CD4-positive, alpha-beta T cell treated with Interleukin-6 for 4 hours (primary cell): ENCODE results near the gene CLEC4F.
A peak's percentile ranks its signal among the peaks of the same experiment; 100 is the strongest.

Source experiments
- DNase-seq: peaks from one replicate; pipeline ENCODE4 v3.0.0-alpha.2; 2020; ENCODE audit warnings: mixed read lengths

The CLEC4F gene, protein sequence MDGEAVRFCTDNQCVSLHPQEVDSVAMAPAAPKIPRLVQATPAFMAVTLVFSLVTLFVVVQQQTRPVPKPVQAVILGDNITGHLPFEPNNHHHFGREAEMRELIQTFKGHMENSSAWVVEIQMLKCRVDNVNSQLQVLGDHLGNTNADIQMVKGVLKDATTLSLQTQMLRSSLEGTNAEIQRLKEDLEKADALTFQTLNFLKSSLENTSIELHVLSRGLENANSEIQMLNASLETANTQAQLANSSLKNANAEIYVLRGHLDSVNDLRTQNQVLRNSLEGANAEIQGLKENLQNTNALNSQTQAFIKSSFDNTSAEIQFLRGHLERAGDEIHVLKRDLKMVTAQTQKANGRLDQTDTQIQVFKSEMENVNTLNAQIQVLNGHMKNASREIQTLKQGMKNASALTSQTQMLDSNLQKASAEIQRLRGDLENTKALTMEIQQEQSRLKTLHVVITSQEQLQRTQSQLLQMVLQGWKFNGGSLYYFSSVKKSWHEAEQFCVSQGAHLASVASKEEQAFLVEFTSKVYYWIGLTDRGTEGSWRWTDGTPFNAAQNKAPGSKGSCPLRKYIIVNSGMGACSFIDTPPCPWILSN

GRCh38 chr2:70820499-70820898 is at the start of gene CLEC4F:
Gene CLEC4F (minus strand): TSS chr2:70820599. CDS start chr2:70820523, 76 bp downstream.
- no peak for DNase-seq

DNA sequence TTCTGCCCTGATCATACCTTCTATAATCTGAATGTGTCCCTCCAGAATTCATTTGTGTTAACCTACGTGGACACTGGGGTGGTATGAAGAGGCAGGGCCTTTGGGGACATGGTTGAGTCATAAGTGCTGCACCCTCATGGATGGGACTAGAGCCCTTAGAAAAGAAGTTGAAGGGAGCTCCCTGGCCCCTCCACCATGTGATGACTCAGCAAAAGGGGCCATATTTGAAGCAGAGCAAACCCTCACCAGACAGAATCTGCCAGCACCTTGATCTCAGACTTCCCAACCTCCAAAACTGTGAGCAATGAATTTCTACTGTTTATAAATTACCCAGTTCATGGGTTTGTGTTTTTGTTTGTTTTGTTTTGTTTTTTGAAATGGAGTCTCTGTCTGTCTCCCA is 48.6 kb upstream of the CLEC4F start:
- DNase-seq, result no peak

- DNase-seq, result peak; percentile 76
These were observed 41.6 kb upstream of the CLEC4F start for GRCh38 chr2:70861777-70862625.

DNA sequence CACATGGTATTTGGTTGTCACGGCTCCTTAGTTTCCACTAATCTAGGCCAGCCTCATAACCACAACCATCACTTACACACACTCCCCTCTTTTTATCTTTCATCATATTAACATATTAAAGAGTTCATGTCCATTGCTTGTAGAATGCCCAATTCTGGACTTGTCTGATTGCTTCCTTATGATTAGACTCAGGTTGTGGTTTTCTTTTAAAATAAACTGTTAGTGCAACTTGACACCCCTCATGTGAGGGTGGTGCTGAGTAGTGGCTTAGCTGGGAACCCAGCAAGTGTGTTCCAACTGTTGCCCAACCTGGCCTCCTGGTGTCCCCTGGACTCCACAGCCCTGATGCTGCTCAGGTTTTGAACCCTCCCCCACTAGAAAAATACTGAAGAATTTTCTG is 35.3 kb upstream of the CLEC4F start:
- DNase-seq, result no peak

GRCh38 chr2:70854411-70854810 is 34.0 kb upstream of the CLEC4F start:
- no peak for DNase-seq

DNA sequence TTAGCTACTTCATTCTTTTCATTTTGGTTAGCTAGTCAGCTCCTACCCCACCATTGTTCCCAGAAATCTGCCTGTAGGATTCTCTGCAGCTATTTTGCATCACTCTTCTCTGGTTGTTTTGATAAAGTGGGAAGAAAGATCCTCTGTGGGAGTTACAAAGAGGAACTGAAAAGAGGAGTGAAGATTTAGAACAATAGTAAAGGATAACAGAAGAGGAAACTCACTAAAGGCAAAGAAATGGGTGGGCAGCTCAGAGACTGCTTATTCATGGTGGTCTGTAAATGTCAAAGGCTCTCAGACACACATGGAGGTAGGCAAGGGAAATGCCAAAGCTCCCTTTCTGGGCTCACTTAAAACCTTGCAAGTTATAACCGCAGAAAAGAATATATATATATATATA is 32.4 kb upstream of the CLEC4F start:
- no peak for DNase-seq

GRCh38 chr2:70851704-70852103 is 31.3 kb upstream of the CLEC4F start:
- DNase-seq, result peak; percentile 35

DNA sequence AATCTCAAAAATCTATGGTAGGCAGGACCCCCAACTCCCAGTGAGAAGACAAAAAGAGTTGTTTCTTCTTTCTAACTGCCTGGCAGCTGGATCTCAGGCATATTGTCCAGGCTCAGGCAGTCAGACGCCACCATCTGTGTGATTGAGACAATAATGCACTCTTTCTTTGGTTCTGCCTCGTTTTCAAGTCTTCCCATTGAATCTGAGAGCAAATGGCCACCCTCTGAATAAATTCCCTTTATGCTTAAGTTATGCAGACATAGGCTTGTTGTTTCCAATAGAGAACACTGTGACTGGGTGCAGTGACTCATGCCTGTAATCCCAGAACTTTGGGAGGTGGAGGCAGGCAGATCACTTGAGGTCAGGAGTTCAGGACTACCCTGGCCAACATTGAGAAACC is 30.5 kb upstream of the CLEC4F start:
- no peak for DNase-seq

DNA sequence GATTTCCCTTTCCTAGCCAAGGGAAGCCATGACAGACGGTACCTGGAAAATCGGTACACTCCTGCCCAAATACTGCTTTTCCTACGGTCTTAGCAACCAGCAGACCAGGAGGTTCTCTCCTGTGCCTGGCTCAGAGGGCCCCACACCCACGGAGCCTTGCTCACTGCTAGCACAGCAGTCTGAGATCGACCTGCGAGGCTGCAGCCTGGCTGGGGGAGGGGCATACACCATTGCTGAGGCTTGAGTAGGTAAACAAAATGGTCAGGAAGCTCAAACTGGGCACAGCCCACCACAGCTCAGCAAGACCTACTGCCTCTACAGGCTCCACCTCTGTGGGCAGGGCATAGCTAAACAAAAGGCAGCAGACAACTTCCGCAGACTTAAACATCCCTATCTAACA is 22.0 kb upstream of the CLEC4F start:
- no peak for DNase-seq

DNA sequence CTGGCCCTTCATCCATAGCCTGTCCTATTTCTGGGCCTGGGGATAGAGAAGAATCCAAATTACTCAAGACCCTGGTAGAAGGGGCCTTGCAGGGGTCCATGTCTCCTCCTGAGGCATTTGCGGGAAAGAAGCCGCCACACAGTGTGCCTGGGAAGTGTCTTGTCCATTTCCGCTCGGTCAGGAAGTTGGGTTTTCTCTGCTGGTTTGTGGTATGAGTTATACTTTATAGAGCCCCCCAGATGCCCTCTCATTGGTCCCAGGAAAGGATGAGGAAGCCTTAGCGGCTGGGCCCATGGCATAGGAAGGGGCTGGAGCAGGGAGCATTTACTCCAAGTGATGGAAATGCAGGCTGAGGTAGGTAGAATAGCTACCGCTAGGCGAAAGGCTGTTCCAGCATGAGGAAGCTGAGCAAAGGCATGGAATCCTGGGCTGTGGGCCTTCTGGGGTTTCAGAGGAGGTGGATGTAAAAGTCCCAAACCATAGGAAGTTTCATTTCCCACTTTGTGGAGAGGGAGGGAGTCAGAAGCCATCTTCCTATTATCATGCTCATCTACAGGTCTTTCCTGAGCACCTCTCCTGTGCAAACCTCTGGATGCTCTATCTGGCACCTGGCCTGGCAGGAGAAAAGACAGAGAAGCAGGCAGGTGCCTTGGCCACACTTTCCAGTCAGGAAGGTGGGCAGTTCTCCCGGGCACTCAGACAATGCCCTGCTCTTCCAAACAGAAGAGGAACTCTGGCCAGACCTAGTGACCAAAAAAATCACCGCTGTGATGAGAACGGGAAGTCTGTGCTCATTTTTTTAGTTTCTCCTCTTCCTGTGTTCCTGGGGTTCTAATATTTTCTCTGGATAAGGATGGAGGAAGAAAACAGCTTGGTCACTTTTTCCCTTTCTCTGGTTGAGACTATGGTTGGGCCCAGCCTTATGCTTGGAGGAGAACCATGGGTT is 17.9 kb upstream of the CLEC4F start:
- DNase-seq, result no peak

- no peak for DNase-seq
These were observed 15.2 kb upstream of the CLEC4F start, which contains the start of gene CD207 for GRCh38 chr2:70835643-70836042. Gene CD207 (minus strand): TSS chr2:70835816. CDS start chr2:70835776, 40 bp downstream.

GRCh38 chr2:70834881-70835280 is 14.5 kb upstream of the CLEC4F start:
- no peak for DNase-seq

GRCh38 chr2:70834106-70834505 is 13.7 kb upstream of the CLEC4F start:
- no peak for DNase-seq

- no peak for DNase-seq
These were observed 12.8 kb upstream of the CLEC4F start for GRCh38 chr2:70833246-70833645.

- DNase-seq, result no peak
These were observed 12.0 kb upstream of the CLEC4F start for GRCh38 chr2:70832386-70832785.

DNA sequence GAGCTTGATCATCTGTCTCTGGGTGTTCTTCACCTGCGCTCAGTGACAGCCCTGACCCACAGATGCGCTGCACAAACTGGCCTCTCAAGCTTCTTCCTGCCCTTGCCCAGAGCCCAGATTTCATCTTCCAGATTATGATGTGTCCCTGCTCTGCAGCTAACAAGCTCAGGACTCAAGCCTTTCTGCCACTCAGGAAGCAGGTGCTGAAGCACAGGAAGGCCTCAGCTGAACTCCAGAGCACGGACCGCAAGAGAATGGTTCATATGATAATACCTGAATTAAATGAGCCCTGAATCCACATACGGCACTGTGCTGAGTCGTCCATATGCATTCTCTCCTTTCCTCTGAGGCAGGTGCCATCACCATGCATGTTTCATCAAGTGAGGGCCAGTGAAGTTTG is 11.5 kb upstream of the CLEC4F start:
- DNase-seq, result no peak

- no peak for DNase-seq
These were observed 10.0 kb upstream of the CLEC4F start for GRCh38 chr2:70830366-70830765.

- no peak for DNase-seq
These were observed 9.5 kb upstream of the CLEC4F start for GRCh38 chr2:70829916-70830315.

DNA sequence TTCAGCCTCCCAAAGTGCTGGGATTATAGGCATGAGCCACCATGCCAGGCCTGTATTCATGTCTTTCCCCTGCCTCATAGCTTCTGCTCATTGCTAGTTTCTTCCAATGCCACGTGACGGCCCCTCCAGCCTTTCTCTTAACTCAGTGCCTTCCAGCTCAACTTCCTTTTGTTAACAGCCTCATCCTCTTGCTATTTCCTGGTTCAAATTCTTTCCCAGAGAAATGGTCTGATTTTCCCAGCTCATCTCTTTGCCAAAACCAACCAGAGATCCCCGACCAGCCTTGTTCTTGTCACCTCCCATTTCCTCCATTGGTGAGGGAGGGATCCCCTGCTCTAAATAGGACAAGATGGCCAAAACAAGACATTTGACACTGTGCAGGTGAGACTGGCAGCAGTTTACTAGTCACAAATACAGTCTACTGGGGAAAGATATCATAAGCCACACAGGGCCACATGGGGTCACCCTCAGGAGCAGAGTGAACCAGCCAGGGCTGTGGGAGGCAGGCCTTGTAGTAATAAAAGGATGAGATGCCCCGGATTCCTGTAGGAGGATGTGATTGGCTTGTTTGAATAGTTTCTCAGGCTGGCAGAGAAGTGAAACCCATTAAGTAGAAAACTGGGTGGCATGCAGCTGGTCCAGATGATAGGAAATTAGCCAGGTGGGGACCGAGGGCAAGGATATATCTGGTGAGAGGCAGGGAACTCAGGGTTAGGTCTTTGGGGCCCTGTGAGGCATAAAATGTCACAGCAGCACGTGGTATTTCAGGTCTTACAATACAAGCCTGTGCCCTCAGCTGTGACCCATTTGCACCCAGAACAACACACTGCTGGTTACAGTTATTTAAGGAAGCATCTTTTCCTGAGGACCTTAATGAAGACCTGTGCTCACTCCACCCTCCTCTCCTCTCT is 8.8 kb upstream of the CLEC4F start:
- no peak for DNase-seq

DNA sequence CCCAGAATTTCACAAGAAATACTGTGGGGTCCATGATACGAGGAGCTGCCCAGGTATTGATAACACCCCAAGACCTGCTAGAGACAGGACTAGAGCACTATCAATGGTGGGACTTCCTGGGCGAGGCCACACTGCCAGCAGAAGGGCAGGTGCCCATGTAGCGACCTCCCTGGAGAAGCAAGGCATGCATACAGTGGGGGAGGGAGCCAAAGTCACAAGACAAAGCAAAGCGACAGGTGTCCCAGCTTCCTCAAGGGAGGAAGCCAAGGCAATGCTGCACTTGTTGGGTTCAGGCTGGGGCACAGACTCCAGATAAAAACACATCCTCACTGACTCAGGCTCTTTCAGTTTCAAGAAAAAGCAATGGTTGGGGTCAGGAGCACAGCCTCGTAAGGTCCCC is 7.7 kb upstream of the CLEC4F start:
- no peak for DNase-seq

DNA sequence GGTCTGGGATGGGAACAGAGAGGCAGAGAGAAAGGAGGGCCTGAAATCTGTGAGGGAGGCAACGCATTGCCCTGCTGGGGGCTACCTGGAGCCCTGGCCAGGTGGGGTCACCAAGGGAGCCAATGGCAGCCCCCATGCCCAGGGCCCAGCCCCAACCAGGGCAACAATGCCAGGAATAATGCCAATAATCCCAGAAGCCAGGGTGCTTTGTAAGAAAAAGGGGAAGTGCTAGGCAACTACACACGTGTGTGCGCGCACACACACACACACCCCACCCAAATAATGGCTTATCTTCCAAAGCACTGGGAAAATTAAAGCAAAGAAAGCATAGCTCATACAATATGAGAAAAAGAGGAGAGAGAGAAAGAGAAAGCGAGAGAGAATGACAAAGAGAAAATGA is 7.0 kb upstream of the CLEC4F start:
- DNase-seq, result no peak
